Stimulated activated CD8-positive, alpha-beta memory T cell treated with anti-CD3 and anti-CD28 coated beads, Interleukin-15, amount 100 ng/mL, for 48 hours (primary cell): ENCODE measurements around the gene JOSD2.
"Not testable (repeated sequence)": the region's sequence is repeated elsewhere in the genome, so short reads cannot be mapped to it uniquely, and the experiment has no call there.

Experiments
- DNase-seq, 2 donors: peaks; one replicate each; pipeline ENCODE4 v3.0.0-alpha.2; 2020; ENCODE audit warnings: low read depth in 2 of 2

The JOSD2 gene

GRCh38 chr19:50478901-50479715, 31.9 kb downstream of the JOSD2 start:
- no peak for DNase-seq

- no peak for DNase-seq
Measured at GRCh38 chr19:50477751-50478515, 33.1 kb downstream of the JOSD2 start.

- DNase-seq, result no peak
Measured at GRCh38 chr19:50476907-50477238, 34.1 kb downstream of the JOSD2 start.

GRCh38 chr19:50476224-50476906, 34.6 kb downstream of the JOSD2 start, which contains the start of the genes EMC10 and GARIN5A:
EMC10 (plus strand) TSS chr19:50476507; CDS start chr19:50476545, 38 bp downstream.
GARIN5A (minus strand) TSS chr19:50476848; CDS start chr19:50476388, 460 bp downstream.
- peak; percentile 94 to 95 for DNase-seq

- DNase-seq, result no peak
Measured at GRCh38 chr19:50475736-50476223, 35.2 kb downstream of the JOSD2 start.

GRCh38 chr19:50475101-50475568, 35.9 kb downstream of the JOSD2 start:
- DNase-seq, result no peak

- DNase-seq, result not testable (repeated sequence)
Measured at GRCh38 chr19:50473336-50473735, 37.7 kb downstream of the JOSD2 start.

- no peak for DNase-seq
Measured at GRCh38 chr19:50468818-50469217, 42.2 kb downstream of the JOSD2 start.

- no peak for DNase-seq
Measured at GRCh38 chr19:50467566-50467965, 43.4 kb downstream of the JOSD2 start.

GRCh38 chr19:50466706-50467039, 44.3 kb downstream of the JOSD2 start:
- no peak for DNase-seq

GRCh38 chr19:50465986-50466705, 44.8 kb downstream of the JOSD2 start:
- no peak for DNase-seq

- DNase-seq, result no peak
Measured at GRCh38 chr19:50465000-50465399, 46.0 kb downstream of the JOSD2 start.

- no peak for DNase-seq
Measured at GRCh38 chr19:50464348-50464747, 46.6 kb downstream of the JOSD2 start.

GRCh38 chr19:50462970-50463369, 48.0 kb downstream of the JOSD2 start:
- no peak for DNase-seq

- peak; percentile 30 to 38 for DNase-seq
Measured at GRCh38 chr19:50461066-50461875, 49.7 kb downstream of the JOSD2 start.

GRCh38 chr19:50460161-50460765, 50.7 kb downstream of the JOSD2 start:
- no peak for DNase-seq

GRCh38 chr19:50459638-50460037, 51.4 kb downstream of the JOSD2 start:
- no peak for DNase-seq

GRCh38 chr19:50459067-50459456, 51.9 kb downstream of the JOSD2 start:
- DNase-seq, result no peak

- no peak for DNase-seq
Measured at GRCh38 chr19:50458396-50459066, 52.5 kb downstream of the JOSD2 start.

GRCh38 chr19:50457300-50457699, 53.7 kb downstream of the JOSD2 start:
- DNase-seq, result no peak
